ENCODE data around the gene GLS2. TPM values are rescaled to one million over a fixed set of nuclear protein-coding genes. Genes with fewer than 3 reads are reported as not detected.
"Not testable (repeated sequence)": the region's sequence is repeated elsewhere in the genome, so short reads cannot be mapped to it uniquely, and the experiment has no call there.

GLS2 gene
- total RNA-seq, 2 experiments from 2014 or later = 1.1 to 1.4 TPM

- not testable (repeated sequence) for DNase-seq; H3K36me3 Mint-ChIP-seq; H3K27ac Mint-ChIP-seq; H3K9me3 Mint-ChIP-seq (ENCODE audit: low read depth); ATAC-seq; H3K4me3 Mint-ChIP-seq; H3K4me1 Mint-ChIP-seq
- H3K27me3 Mint-ChIP-seq = peaks cover 23% of the 10 kb centered on the region
- CTCF ChIA-PET = interaction anchor here (0.8 to 4.5 kb wide), 34 partner anchors 10 to 488 kb away, joined by 3 to 43 read pairs (median 5); partner anchors contain the start of gene PTGES3
Observed at GRCh38 chr12:56514014-56514318, 26.0 kb upstream of the GLS2 start.

- CTCF ChIA-PET = interaction anchor here (1.6 kb wide), 1 partner anchor 63 kb away, joined by 7 read pairs; no protein-coding TSS in a partner anchor
- ATAC-seq (no peak), DNase-seq (no peak)
- H3K4me1 Mint-ChIP-seq = peaks cover 4% of the 10 kb centered on the region
- no peak overlapping the region for H3K4me3 Mint-ChIP-seq
- H3K27ac Mint-ChIP-seq = no peak overlapping the region
- H3K36me3 Mint-ChIP-seq = no peaks in the 10 kb centered on the region
- no peaks in the 10 kb centered on the region for H3K9me3 Mint-ChIP-seq (ENCODE audit: low read depth)
- peaks cover 23% of the 10 kb centered on the region for H3K27me3 Mint-ChIP-seq
Observed at GRCh38 chr12:56510786-56511185, 22.8 kb upstream of the GLS2 start.

- H3K4me3 Mint-ChIP-seq; H3K36me3 Mint-ChIP-seq; ATAC-seq; H3K9me3 Mint-ChIP-seq (ENCODE audit: low read depth); H3K4me1 Mint-ChIP-seq; DNase-seq; H3K27ac Mint-ChIP-seq: not testable (repeated sequence)
- H3K27me3 Mint-ChIP-seq = peaks cover 21% of the 10 kb centered on the region
- CTCF ChIA-PET = interaction anchor here (1.2 kb wide), 1 partner anchor 14 kb away, joined by 4 read pairs; no protein-coding TSS in a partner anchor
Observed at GRCh38 chr12:56499879-56500278, 11.9 kb upstream of the GLS2 start.

- ATAC-seq = not testable (repeated sequence)
Observed at GRCh38 chr12:56499452-56499851, 11.5 kb upstream of the GLS2 start.

GRCh38 chr12:56498126-56498902 lies 10.4 kb upstream of the GLS2 start:
- H3K9me3 Mint-ChIP-seq (ENCODE audit: low read depth); H3K36me3 Mint-ChIP-seq; ATAC-seq; CTCF ChIA-PET; H3K4me3 Mint-ChIP-seq; DNase-seq; H3K4me1 Mint-ChIP-seq; H3K27ac Mint-ChIP-seq: not testable (repeated sequence)
- peaks cover 21% of the 10 kb centered on the region for H3K27me3 Mint-ChIP-seq

More at GRCh38 chr12:56499452-56499851, 11.5 kb upstream of the GLS2 start:
- H3K4me1 Mint-ChIP-seq; DNase-seq; H3K4me3 Mint-ChIP-seq; H3K27ac Mint-ChIP-seq; H3K36me3 Mint-ChIP-seq; H3K9me3 Mint-ChIP-seq (ENCODE audit: low read depth): not testable (repeated sequence)
- CTCF ChIA-PET = interaction anchor here (1.2 kb wide), 1 partner anchor 15 kb away, joined by 4 read pairs; no protein-coding TSS in a partner anchor
- H3K27me3 Mint-ChIP-seq = peaks cover 21% of the 10 kb centered on the region

GRCh38 chr12:56496704-56497103 lies 8.7 kb upstream of the GLS2 start:
- not testable (repeated sequence) for H3K4me3 Mint-ChIP-seq; H3K36me3 Mint-ChIP-seq; DNase-seq; H3K9me3 Mint-ChIP-seq (ENCODE audit: low read depth); ATAC-seq; H3K27ac Mint-ChIP-seq; H3K4me1 Mint-ChIP-seq
- CTCF ChIA-PET = interaction anchor here (1.2 kb wide), 1 partner anchor 94 kb away, joined by 4 read pairs; no protein-coding TSS in a partner anchor
- peaks cover 26% of the 10 kb centered on the region for H3K27me3 Mint-ChIP-seq

- H3K4me3 Mint-ChIP-seq; CTCF ChIA-PET; H3K4me1 Mint-ChIP-seq; H3K9me3 Mint-ChIP-seq (ENCODE audit: low read depth); H3K36me3 Mint-ChIP-seq; ATAC-seq; H3K27ac Mint-ChIP-seq; DNase-seq: not testable (repeated sequence)
- peaks cover 38% of the 10 kb centered on the region for H3K27me3 Mint-ChIP-seq
Observed at GRCh38 chr12:56494481-56494880, 6.5 kb upstream of the GLS2 start.

GRCh38 chr12:56494106-56494415 lies 6.1 kb upstream of the GLS2 start:
- CTCF ChIA-PET; H3K4me1 Mint-ChIP-seq; ATAC-seq; H3K9me3 Mint-ChIP-seq (ENCODE audit: low read depth); DNase-seq; H3K27ac Mint-ChIP-seq; H3K36me3 Mint-ChIP-seq; H3K4me3 Mint-ChIP-seq: not testable (repeated sequence)
- peaks cover 40% of the 10 kb centered on the region for H3K27me3 Mint-ChIP-seq

- H3K27ac Mint-ChIP-seq; H3K4me1 Mint-ChIP-seq; DNase-seq; ATAC-seq; CTCF ChIA-PET; H3K4me3 Mint-ChIP-seq; H3K36me3 Mint-ChIP-seq; H3K9me3 Mint-ChIP-seq (ENCODE audit: low read depth): not testable (repeated sequence)
- H3K27me3 Mint-ChIP-seq = peaks cover 41% of the 10 kb centered on the region
Observed at GRCh38 chr12:56493409-56494105, 5.6 kb upstream of the GLS2 start.

GRCh38 chr12:56490360-56490759 lies 2.4 kb upstream of the GLS2 start:
- no peak for ATAC-seq
- no peak overlapping the region for H3K27ac Mint-ChIP-seq
- peaks cover 51% of the 10 kb centered on the region for H3K27me3 Mint-ChIP-seq
- peaks cover 3% of the 10 kb centered on the region for H3K36me3 Mint-ChIP-seq
- CTCF ChIA-PET = interaction anchor here (1.2 to 1.5 kb wide), 3 partner anchors 12 to 26 kb away, joined by 4 to 7 read pairs (median 4); no protein-coding TSS in a partner anchor
- no peak overlapping the region for H3K4me3 Mint-ChIP-seq
- peaks cover 17% of the 10 kb centered on the region for H3K4me1 Mint-ChIP-seq
- no peaks in the 10 kb centered on the region for H3K9me3 Mint-ChIP-seq (ENCODE audit: low read depth)
- DNase-seq = no peak

GRCh38 chr12:56487448-56488040 lies 417 bp downstream of the GLS2 start:
- no peak for DNase-seq

GRCh38 chr12:56486694-56487093 lies 1.3 kb downstream of the GLS2 start:
- Mint-ChIP-seq H3K9me3 (ENCODE audit: low read depth) (no peaks in the 10 kb centered on the region), H3K27ac (no peak overlapping the region), H3K4me3 (no peak overlapping the region), H3K4me1 (peaks cover 17% of the 10 kb centered on the region), H3K36me3 (peaks cover 3% of the 10 kb centered on the region), H3K27me3 (peaks cover 46% of the 10 kb centered on the region)
- ATAC-seq = no peak
- CTCF ChIA-PET = interaction anchor here (0.8 to 1.5 kb wide), 2 partner anchors 27 to 297 kb away, joined by 3 read pairs; no protein-coding TSS in a partner anchor
- no peak for DNase-seq

More at GRCh38 chr12:56487448-56488040, 417 bp downstream of the GLS2 start:
- CTCF ChIA-PET = interaction anchor here (1.6 kb wide), 1 partner anchor 149 kb away, joined by 4 read pairs; no protein-coding TSS in a partner anchor
- Mint-ChIP-seq H3K36me3 (peaks cover 3% of the 10 kb centered on the region), H3K27me3 (peaks cover 48% of the 10 kb centered on the region), H3K9me3 (ENCODE audit: low read depth) (no peaks in the 10 kb centered on the region), H3K27ac (no peak overlapping the region), H3K4me3 (peak overlapping the region; percentile 68), H3K4me1 (peaks cover 17% of the 10 kb centered on the region)
- ATAC-seq = peak; percentile 28

- CTCF ChIA-PET = no interaction called here
Observed at GRCh38 chr12:56484566-56484965, 3.4 kb downstream of the GLS2 start.

More at GRCh38 chr12:56484566-56484965, 3.4 kb downstream of the GLS2 start:
- Mint-ChIP-seq H3K27me3 (peaks cover 25% of the 10 kb centered on the region), H3K4me1 (peaks cover 26% of the 10 kb centered on the region), H3K9me3 (ENCODE audit: low read depth) (no peaks in the 10 kb centered on the region), H3K27ac (no peak overlapping the region), H3K36me3 (peaks cover 3% of the 10 kb centered on the region), H3K4me3 (no peak overlapping the region)
- ATAC-seq = no peak
- DNase-seq = no peak

All from activated CD8-positive, alpha-beta memory T cell treated with anti-CD3 and anti-CD28 coated beads, Interleukin-2, amount 10 ng/mL, durations not matched to agents 7 days and 5 days (primary cell).